GM23338 (cell line): ENCODE results near the gene UBL3. TPM values are rescaled to one million over a fixed set of nuclear protein-coding genes. Genes with fewer than 3 reads are reported as not detected.
A peak's percentile ranks its signal among the peaks of the same experiment; 100 is the strongest.

Source experiments
- ATAC-seq: fragments of 200-7000 bp; cut with Tn5 transposase; 3 replicates; pipeline ENCODE4 v1.9.1; 2020
- DNase-seq: peaks from one replicate; pipeline ENCODE4 v3.0.0-alpha.2; 2015; ENCODE audit warnings: low spot score
- H2AFZ ChIP-seq: fragments of 200-600 bp; sonication (generic); 2 replicates; pipeline ENCODE4 v1.8.0; 2016; ENCODE audit warnings: antibody characterized with exemption, mild to moderate bottlenecking, moderate library complexity
- H3F3A ChIP-seq: fragments of 200-600 bp; sonication (generic); replicated peaks from 2 replicates; pipeline ENCODE4 v1.8.0; 2017; ENCODE audit warnings: antibody characterized with exemption, mixed run types, low read depth
- H3K27ac ChIP-seq: fragments of 200-600 bp; sonication (generic); 2 replicates; pipeline ENCODE4 v1.6.1; 2016; ENCODE audit warnings: low read depth
- H3K27me3 ChIP-seq: fragments of 200-600 bp; sonication (generic); 2 replicates; pipeline ENCODE4 v1.8.0; 2016; ENCODE audit warnings: mild to moderate bottlenecking, mixed run types, moderate library complexity; ENCODE audit not compliant: insufficient read depth
- H3K36me3 ChIP-seq: fragments of 200-600 bp; sonication (generic); 2 replicates; pipeline ENCODE4 v1.8.0; 2016; ENCODE audit warnings: mild to moderate bottlenecking; ENCODE audit not compliant: insufficient read depth
- H3K4me1 ChIP-seq: fragments of 200-600 bp; sonication (generic); 2 replicates; pipeline ENCODE4 v1.8.0; 2016; ENCODE audit warnings: mild to moderate bottlenecking, moderate library complexity; ENCODE audit not compliant: insufficient read depth
- H3K4me2 ChIP-seq: fragments of 200-600 bp; sonication (generic); 2 replicates; pipeline ENCODE4 v1.7.1; 2017; ENCODE audit warnings: mixed run types
- H3K4me3 ChIP-seq: fragments of 200-600 bp; sonication (generic); 2 replicates; pipeline ENCODE4 v1.6.1; 2016; ENCODE audit warnings: mixed run types
- H3K79me2 ChIP-seq: fragments of 200-600 bp; sonication (generic); replicated peaks from 2 replicates; pipeline ENCODE4 v1.8.0; 2017; ENCODE audit warnings: mild to moderate bottlenecking; ENCODE audit not compliant: insufficient read depth
- H3K9me2 ChIP-seq: fragments of 200-600 bp; sonication (generic); 2 replicates; pipeline ENCODE4 v1.8.0; 2017; ENCODE audit not compliant: insufficient read depth
- H4K20me1 ChIP-seq: fragments of 200-600 bp; sonication (generic); replicated peaks from 2 replicates; pipeline ENCODE4 v1.8.0; 2017; ENCODE audit warnings: mild to moderate bottlenecking; ENCODE audit not compliant: insufficient read depth
- H3K27ac Mint-ChIP-seq: 2 replicates; pipeline ENCODE4 v1.8.0; 2020; ENCODE audit warnings: inconsistent platforms, mild to moderate bottlenecking, moderate library complexity, mixed read lengths
- H3K27me3 Mint-ChIP-seq: 3 replicates; pipeline ENCODE4 v1.8.0; 2022; ENCODE audit warnings: low read depth, mild to moderate bottlenecking, moderate library complexity, mixed read lengths, inconsistent platforms; ENCODE audit not compliant: insufficient read depth, poor library complexity
- H3K36me3 Mint-ChIP-seq: 3 replicates; pipeline ENCODE4 v1.8.0; 2021; ENCODE audit warnings: low read depth, mild to moderate bottlenecking, inconsistent platforms, moderate library complexity, mixed read lengths
- H3K4me1 Mint-ChIP-seq: 3 replicates; pipeline ENCODE4 v1.8.0; 2020; ENCODE audit warnings: mild to moderate bottlenecking, inconsistent platforms, mixed read lengths
- H3K4me3 Mint-ChIP-seq: 3 replicates; pipeline ENCODE4 v1.8.0; 2021; ENCODE audit warnings: moderate library complexity, mild to moderate bottlenecking, inconsistent platforms, mixed read lengths
- H3K9me3 Mint-ChIP-seq: 3 replicates; pipeline ENCODE4 v1.8.0; 2020; ENCODE audit warnings: moderate library complexity, mild to moderate bottlenecking, inconsistent platforms, mixed read lengths
- CREB1 ChIP-seq: fragments of 250-450 bp; sonication (Bioruptor Pico); IDR thresholded peaks from 2 replicates; pipeline ENCODE4 v1.5.0; 2020; ENCODE audit warnings: low read depth, mild to moderate bottlenecking, moderate library complexity
- CTCF ChIP-seq, 2 experiments: fragments of 200-600 bp in 1 of 2; sonication (generic) in 1 of 2; conservative IDR thresholded peaks; 2 replicates each; pipeline versions ENCODE4 v1.5.1 to v1.6.1; 2016 to 2017; ENCODE audit warnings: antibody characterized with exemption in 2 of 2, low read depth in 2 of 2, mild to moderate bottlenecking in 2 of 2, moderate library complexity in 1 of 2
- EZH2 ChIP-seq: fragments of 200-600 bp; sonication (generic); IDR thresholded peaks from one replicate; pipeline ENCODE4 v1.8.0; 2017; ENCODE audit warnings: antibody characterized with exemption, mild to moderate bottlenecking, low read depth; ENCODE audit not compliant: unreplicated experiment
- EZH2phosphoT487 ChIP-seq: fragments of 200-600 bp; sonication (generic); IDR thresholded peaks from one replicate; pipeline ENCODE4 v1.8.1; 2018; ENCODE audit warnings: antibody characterized with exemption; ENCODE audit not compliant: unreplicated experiment
- JUNB ChIP-seq: IDR thresholded peaks from one replicate; pipeline ENCODE4 v1.6.1; 2016; ENCODE audit warnings: antibody characterized with exemption; ENCODE audit not compliant: unreplicated experiment
- NANOG ChIP-seq: IDR thresholded peaks from 2 replicates; pipeline ENCODE4 v1.6.1; 2016; ENCODE audit warnings: antibody characterized with exemption, borderline replicate concordance
- POLR2AphosphoS5 ChIP-seq: IDR thresholded peaks from 2 replicates; pipeline ENCODE4 v1.6.1; 2016; ENCODE audit warnings: antibody characterized with exemption, low read depth
- REST ChIP-seq: IDR thresholded peaks from one replicate; pipeline ENCODE4 v1.6.1; 2018; ENCODE audit warnings: antibody characterized with exemption; ENCODE audit not compliant: unreplicated experiment
- STAT1 ChIP-seq: IDR thresholded peaks from one replicate; pipeline ENCODE4 v1.6.1; 2016; ENCODE audit warnings: antibody characterized with exemption; ENCODE audit not compliant: unreplicated experiment
- ZNF114 ChIP-seq: fragments of 250-450 bp; sonication (Bioruptor Pico); IDR thresholded peaks from 2 replicates; pipeline ENCODE4 v1.5.0; 2020; ENCODE audit warnings: mild to moderate bottlenecking, moderate library complexity
- ZNF331 ChIP-seq: fragments of 250-450 bp; sonication (Bioruptor Pico); IDR thresholded peaks from 2 replicates; pipeline ENCODE4 v1.5.0; 2020; ENCODE audit warnings: low read depth, mild to moderate bottlenecking, moderate library complexity
- ZNF462 ChIP-seq: fragments of 250-450 bp; sonication (Bioruptor Pico); IDR thresholded peaks from 2 replicates; pipeline ENCODE4 v1.5.0; 2020; ENCODE audit warnings: mild to moderate bottlenecking, moderate library complexity
- polyA plus RNA-seq: library from polyadenylated mRNA; unstranded; fragments of >200 nt; fragmentation: Nextera tagmentation; extraction: Ambion mirVana; gene quantifications from 2 replicates; pipeline ENCODE4 v1.2.1, GENCODE V29; 2016
- total RNA-seq: library from RNA; depleted of rRNA; stranded (reverse); fragments of >200 nt; shearing (Covaris generic); gene quantifications from 2 replicates; pipeline ENCODE4 v1.2.3, GENCODE V29; 2014
- TF ChIP-seq, protein P1 (sequence below): IDR thresholded peaks from 2 replicates; pipeline ENCODE4 v1.6.1; 2016; ENCODE audit warnings: antibody characterized with exemption

The UBL3 gene
- total and polyA plus RNA-seq, 2 experiments from 2014 or later, result 9.7 to 21.1 TPM

DNA sequence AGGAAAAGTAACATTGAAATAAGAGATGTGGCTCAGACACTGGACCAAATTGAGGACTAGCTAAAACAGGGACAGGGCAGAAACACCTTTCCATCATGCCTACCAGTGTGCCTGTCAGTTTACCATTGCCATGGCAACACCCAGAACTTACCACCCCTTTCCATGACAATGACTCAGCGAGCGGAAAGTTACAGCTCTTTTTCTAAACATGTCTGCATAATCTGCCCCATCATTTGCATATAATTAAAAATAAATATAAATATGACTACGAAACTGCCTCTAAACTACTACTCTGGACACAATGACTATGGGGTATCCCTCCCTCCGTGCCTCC lies 96.0 kb downstream of the UBL3 start:
- peak; percentile 77 for ATAC-seq
- H3K9me3 Mint-ChIP-seq, result no peaks in the 10 kb centered on the region
- H2AFZ ChIP-seq, result no peak overlapping the region
- no peaks in the 10 kb centered on the region for H3F3A ChIP-seq
- no peak overlapping the region for H3K4me3 ChIP-seq
- H4K20me1 ChIP-seq, result no peaks in the 10 kb centered on the region
- H3K36me3 Mint-ChIP-seq, result no peaks in the 10 kb centered on the region
- no peaks in the 10 kb centered on the region for H3K9me2 ChIP-seq
- TF ChIP-seq REST, result no peak
- no peak for TF ChIP-seq NANOG
- TF ChIP-seq EZH2, result no peak
- no peak for TF ChIP-seq POLR2AphosphoS5
- TF ChIP-seq, protein P1, sequence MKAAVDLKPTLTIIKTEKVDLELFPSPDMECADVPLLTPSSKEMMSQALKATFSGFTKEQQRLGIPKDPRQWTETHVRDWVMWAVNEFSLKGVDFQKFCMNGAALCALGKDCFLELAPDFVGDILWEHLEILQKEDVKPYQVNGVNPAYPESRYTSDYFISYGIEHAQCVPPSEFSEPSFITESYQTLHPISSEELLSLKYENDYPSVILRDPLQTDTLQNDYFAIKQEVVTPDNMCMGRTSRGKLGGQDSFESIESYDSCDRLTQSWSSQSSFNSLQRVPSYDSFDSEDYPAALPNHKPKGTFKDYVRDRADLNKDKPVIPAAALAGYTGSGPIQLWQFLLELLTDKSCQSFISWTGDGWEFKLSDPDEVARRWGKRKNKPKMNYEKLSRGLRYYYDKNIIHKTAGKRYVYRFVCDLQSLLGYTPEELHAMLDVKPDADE, result no peak
- TF ChIP-seq STAT1, result no peak
- no peak for TF ChIP-seq EZH2phosphoT487
- no peak for TF ChIP-seq ZNF462 (CRISPR knock-in tag)
- no peak for TF ChIP-seq ZNF114 (CRISPR knock-in tag)
- no peak for TF ChIP-seq CREB1 (CRISPR knock-in tag)
- no peak for TF ChIP-seq ZNF331 (CRISPR knock-in tag)
- TF ChIP-seq JUNB, result no peak
- TF ChIP-seq CTCF (conservative IDR thresholded peaks at IDR 0.05; ENCODE audit: low read depth in 2 of 2), result no peak
- H3K36me3 ChIP-seq, result no peaks in the 10 kb centered on the region
- H3K4me3 Mint-ChIP-seq, result no peak overlapping the region
- H3K79me2 ChIP-seq, result no peaks in the 10 kb centered on the region
- H3K27me3 ChIP-seq, result no peaks in the 10 kb centered on the region
- peaks cover 4% of the 10 kb centered on the region for H3K27me3 Mint-ChIP-seq
- peak; percentile 79 for DNase-seq
- H3K27ac Mint-ChIP-seq, result peak overlapping the region; percentile 93
- peaks cover 14% of the 10 kb centered on the region for H3K4me1 ChIP-seq
- 0 out of 2 replicates have a peak overlapping the region, but pooled peaks have one; percentile 21 for H3K27ac ChIP-seq
- H3K4me1 Mint-ChIP-seq, result peaks cover 14% of the 10 kb centered on the region
- no peak overlapping the region for H3K4me2 ChIP-seq
